ENCODE data around the gene KIF5C. TPM values are rescaled to one million over a fixed set of nuclear protein-coding genes. Genes with fewer than 3 reads are reported as not detected.

KIF5C gene
- total RNA-seq, 4 donors from 2014 or later = 0.75 to 3.2 (median 2.3) TPM

DNA sequence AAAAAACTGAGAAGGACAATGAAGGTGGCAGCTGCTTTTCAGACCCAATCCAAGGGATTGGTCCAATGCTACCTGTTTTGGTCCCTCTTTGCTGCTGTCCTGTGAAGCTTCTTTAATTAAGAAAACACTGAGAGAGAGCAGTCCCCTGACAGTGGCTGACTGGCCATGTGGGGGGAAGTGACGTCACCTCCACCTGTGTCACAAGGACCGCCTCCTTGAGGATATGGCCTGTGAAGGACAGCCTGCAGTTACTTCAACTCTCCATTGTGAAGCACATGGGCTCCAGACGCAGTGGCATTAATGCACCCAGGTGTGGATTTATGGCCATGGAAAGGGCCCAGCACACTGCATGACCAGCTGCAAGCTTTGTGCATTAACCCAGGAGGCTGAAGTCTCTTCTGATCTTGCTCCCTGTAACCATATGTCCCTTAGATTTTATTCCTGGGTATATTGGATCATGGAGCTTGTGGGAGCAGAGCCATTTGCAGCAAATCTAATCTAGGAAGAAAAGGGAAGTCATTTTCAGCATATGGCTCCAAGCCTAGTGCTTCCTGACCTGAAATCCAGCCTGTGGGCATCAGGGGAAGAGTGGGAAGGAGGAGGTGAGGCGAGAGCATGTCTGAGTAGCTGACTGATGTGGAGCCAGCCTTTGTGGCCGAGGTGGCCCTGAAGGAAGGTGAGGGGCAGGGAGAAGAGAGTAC, 32.2 kb downstream of the KIF5C start:
- Histone ChIP-seq H3K4me1 (no peaks in the 10 kb centered on the region), H3K36me3 (no peaks in the 10 kb centered on the region), H3K27me3 (no peaks in the 10 kb centered on the region), H3K27ac (no peak overlapping the region), H3K9me3 (no peaks in the 10 kb centered on the region), H3K4me3 (no peak overlapping the region)
- TF ChIP-seq POLR2A (IDR thresholded peaks at IDR 0.05) (no peak), EP300 (IDR thresholded peaks at IDR 0.05; ENCODE audit: low read depth) (no peak)
- DNase-seq = no peak
- WGBS, 2 donors (ENCODE audit: low coverage in 1 of 2) = 88% methylated on average over 5 of the region's 5 CpGs; no CpG with 5 or more reads in 1 of the 2 donors
- intact Hi-C loops (cut with DNase I; ENCODE audit: low total_unique reads) (no loop called here), in situ Hi-C loops (cut with MboI; ENCODE audit: low pct_ligation_motif_present in 1 of 4, low pct_unique_long_range_greater_than_20kb in 1 of 4, low sequenced_read_pairs in 3 of 4) (no loop called here)

DNA sequence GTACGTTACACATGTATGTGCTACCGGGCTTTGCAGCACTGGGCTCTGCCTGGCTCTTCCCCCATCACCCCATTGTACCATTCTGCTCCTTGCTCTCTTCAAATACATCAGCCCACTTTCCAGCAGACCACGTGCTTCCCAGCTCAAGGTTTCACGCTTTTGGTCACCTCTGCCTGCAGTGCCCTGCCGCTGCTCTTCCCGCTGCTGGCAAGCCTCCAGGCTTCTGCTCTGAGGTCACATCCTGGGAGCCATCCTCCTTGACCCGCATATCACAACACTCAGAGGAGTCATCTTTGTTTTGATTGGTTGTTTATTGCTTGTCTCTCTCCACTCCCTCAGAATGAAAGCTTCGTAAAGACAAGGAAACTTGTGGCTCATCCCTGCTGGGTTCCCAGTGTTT, 34.1 kb downstream of the KIF5C start:
- no peaks in the 10 kb centered on the region for H3K4me1 ChIP-seq
- no peaks in the 10 kb centered on the region for H3K27me3 ChIP-seq
- 65 to 74% methylated on average over 5 to 8 of the region's 8 CpGs for WGBS, 2 donors (ENCODE audit: low coverage in 1 of 2)
- TF ChIP-seq POLR2A (IDR thresholded peaks at IDR 0.05) = no peak
- no peak for TF ChIP-seq POLR2AphosphoS5 (IDR thresholded peaks at IDR 0.05)
- no peak for TF ChIP-seq EP300 (IDR thresholded peaks at IDR 0.05; ENCODE audit: low read depth)
- TF ChIP-seq, protein P1, sequence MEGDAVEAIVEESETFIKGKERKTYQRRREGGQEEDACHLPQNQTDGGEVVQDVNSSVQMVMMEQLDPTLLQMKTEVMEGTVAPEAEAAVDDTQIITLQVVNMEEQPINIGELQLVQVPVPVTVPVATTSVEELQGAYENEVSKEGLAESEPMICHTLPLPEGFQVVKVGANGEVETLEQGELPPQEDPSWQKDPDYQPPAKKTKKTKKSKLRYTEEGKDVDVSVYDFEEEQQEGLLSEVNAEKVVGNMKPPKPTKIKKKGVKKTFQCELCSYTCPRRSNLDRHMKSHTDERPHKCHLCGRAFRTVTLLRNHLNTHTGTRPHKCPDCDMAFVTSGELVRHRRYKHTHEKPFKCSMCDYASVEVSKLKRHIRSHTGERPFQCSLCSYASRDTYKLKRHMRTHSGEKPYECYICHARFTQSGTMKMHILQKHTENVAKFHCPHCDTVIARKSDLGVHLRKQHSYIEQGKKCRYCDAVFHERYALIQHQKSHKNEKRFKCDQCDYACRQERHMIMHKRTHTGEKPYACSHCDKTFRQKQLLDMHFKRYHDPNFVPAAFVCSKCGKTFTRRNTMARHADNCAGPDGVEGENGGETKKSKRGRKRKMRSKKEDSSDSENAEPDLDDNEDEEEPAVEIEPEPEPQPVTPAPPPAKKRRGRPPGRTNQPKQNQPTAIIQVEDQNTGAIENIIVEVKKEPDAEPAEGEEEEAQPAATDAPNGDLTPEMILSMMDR (IDR thresholded peaks at IDR 0.05) = no peak
- no peak for DNase-seq
- intact Hi-C loops (cut with DNase I; ENCODE audit: low total_unique reads) (no loop called here), in situ Hi-C loops (cut with MboI; ENCODE audit: low pct_ligation_motif_present in 1 of 4, low pct_unique_long_range_greater_than_20kb in 1 of 4, low sequenced_read_pairs in 3 of 4) (no loop called here)
- no peak overlapping the region for H3K27ac ChIP-seq
- no peaks in the 10 kb centered on the region for H3K36me3 ChIP-seq
- H3K9me3 ChIP-seq = no peaks in the 10 kb centered on the region
- H3K4me3 ChIP-seq = no peak overlapping the region

DNA sequence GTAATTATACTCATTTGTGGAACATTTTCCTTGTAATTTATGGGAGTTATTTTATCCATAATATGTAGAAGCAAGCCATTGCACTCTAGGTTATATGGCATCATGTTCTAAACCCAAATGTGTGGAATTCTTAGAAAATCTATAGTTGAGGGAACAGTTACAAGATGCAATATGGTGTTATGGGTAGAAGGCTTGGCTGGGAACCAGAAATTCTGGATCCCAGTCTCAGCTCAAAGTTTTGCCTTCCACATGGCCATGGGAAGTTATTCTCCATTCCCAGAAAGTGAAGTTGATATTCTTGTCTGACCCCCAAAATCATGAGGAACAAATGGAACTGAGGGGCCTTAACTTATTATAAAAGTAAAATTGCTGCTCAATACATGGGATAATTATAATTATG, 38.0 kb downstream of the KIF5C start:
- TF ChIP-seq POLR2A (IDR thresholded peaks at IDR 0.05) (no peak), POLR2AphosphoS5 (IDR thresholded peaks at IDR 0.05) (no peak), EP300 (IDR thresholded peaks at IDR 0.05; ENCODE audit: low read depth) (no peak)
- TF ChIP-seq, protein P1 (IDR thresholded peaks at IDR 0.05) = no peak
- intact Hi-C loops (cut with DNase I; ENCODE audit: low total_unique reads) (no loop called here), in situ Hi-C loops (cut with MboI; ENCODE audit: low pct_ligation_motif_present in 1 of 4, low pct_unique_long_range_greater_than_20kb in 1 of 4, low sequenced_read_pairs in 3 of 4) (no loop called here)
- Histone ChIP-seq H3K36me3 (no peaks in the 10 kb centered on the region), H3K27me3 (no peaks in the 10 kb centered on the region), H3K27ac (no peak overlapping the region), H3K9me3 (no peaks in the 10 kb centered on the region), H3K4me3 (no peak overlapping the region), H3K4me1 (no peaks in the 10 kb centered on the region)
- DNase-seq = no peak

DNA sequence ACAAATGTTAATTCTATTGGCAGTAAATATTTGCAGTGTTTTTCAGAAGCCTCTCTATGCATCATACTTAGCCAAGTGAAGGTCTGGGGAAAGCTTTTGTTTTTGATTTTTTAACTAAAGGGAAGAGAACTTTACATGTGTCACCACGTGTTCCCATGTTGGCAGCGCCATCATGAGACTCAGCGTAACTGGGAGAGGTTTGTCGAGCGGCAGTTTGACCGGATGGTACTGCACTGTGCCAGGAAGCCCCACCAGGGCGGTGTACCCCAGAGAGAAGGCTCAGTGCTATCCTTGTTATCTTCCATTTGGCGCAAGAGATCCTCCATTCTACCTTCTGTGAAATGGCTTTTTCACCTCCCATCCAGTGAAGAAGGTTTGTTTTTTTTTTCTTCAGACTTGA, 38.5 kb downstream of the KIF5C start:
- Histone ChIP-seq H3K27me3 (no peaks in the 10 kb centered on the region), H3K9me3 (peaks cover under 1 to 3% of the 10 kb centered on the region in 2 donors), H3K36me3 (no peaks in the 10 kb centered on the region), H3K27ac (no peak overlapping the region), H3K4me3 (no peak overlapping the region), H3K4me1 (no peaks in the 10 kb centered on the region)
- TF ChIP-seq, protein P1 (IDR thresholded peaks at IDR 0.05) = no peak
- TF ChIP-seq POLR2A (IDR thresholded peaks at IDR 0.05) = no peak
- TF ChIP-seq EP300 (IDR thresholded peaks at IDR 0.05; ENCODE audit: low read depth) = no peak
- no peak for TF ChIP-seq POLR2AphosphoS5 (IDR thresholded peaks at IDR 0.05)
- intact Hi-C loops (cut with DNase I; ENCODE audit: low total_unique reads) = no loop called here
- no peak for DNase-seq
- WGBS, 2 donors (ENCODE audit: low coverage in 1 of 2) = 89 to 94% methylated on average over 3 to 8 of the region's 8 CpGs
- in situ Hi-C loops (cut with MboI; ENCODE audit: low pct_ligation_motif_present in 1 of 4, low pct_unique_long_range_greater_than_20kb in 1 of 4, low sequenced_read_pairs in 3 of 4) = no loop called here

DNA sequence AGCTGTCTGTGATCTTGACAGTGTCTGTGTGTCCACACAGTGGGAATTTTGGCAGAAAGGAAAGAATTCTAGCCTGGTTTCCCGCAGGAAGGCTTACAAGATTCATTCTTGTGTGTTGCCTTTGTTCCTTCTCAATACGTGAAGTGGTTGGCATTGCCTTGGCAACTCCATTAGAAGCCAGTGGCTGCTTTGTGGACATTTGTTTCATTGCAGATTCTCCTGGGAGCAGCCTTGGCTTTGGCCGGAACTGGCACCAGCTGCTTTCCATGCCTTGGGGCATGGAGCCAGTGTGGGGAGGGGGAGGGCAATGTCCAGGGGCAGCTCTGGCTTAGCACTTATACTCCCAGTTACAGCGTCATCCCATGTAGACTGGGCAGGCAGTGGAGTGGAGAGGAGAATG, 39.4 kb downstream of the KIF5C start:
- Histone ChIP-seq H3K4me3 (no peak overlapping the region), H3K36me3 (no peaks in the 10 kb centered on the region), H3K27me3 (no peaks in the 10 kb centered on the region), H3K9me3 (peaks cover 5 to 7% of the 10 kb centered on the region in 2 donors), H3K27ac (no peak overlapping the region), H3K4me1 (no peaks in the 10 kb centered on the region)
- in situ Hi-C loops (cut with MboI; ENCODE audit: low pct_ligation_motif_present in 1 of 4, low pct_unique_long_range_greater_than_20kb in 1 of 4, low sequenced_read_pairs in 3 of 4) (no loop called here), intact Hi-C loops (cut with DNase I; ENCODE audit: low total_unique reads) (no loop called here)
- DNase-seq = no peak
- TF ChIP-seq POLR2A (IDR thresholded peaks at IDR 0.05) (no peak), EP300 (IDR thresholded peaks at IDR 0.05; ENCODE audit: low read depth) (no peak), POLR2AphosphoS5 (IDR thresholded peaks at IDR 0.05) (no peak)
- TF ChIP-seq, protein P1 (IDR thresholded peaks at IDR 0.05) = no peak
- WGBS, 2 donors (ENCODE audit: low coverage in 1 of 2) = 89 to 100% methylated on average over 1 to 4 of the region's 4 CpGs
